HG03196 (cell line): ENCODE results near the gene BORCS5.
"Not testable (repeated sequence)": the region's sequence is repeated elsewhere in the genome, so short reads cannot be mapped to it uniquely, and the experiment has no call there.

Experiments
- ATAC-seq: cut with Tn5 transposase; IDR thresholded peaks from one replicate; pipeline ENCODE4 v1.9.1; 2021; ENCODE audit not compliant: unreplicated experiment

The BORCS5 gene

DNA sequence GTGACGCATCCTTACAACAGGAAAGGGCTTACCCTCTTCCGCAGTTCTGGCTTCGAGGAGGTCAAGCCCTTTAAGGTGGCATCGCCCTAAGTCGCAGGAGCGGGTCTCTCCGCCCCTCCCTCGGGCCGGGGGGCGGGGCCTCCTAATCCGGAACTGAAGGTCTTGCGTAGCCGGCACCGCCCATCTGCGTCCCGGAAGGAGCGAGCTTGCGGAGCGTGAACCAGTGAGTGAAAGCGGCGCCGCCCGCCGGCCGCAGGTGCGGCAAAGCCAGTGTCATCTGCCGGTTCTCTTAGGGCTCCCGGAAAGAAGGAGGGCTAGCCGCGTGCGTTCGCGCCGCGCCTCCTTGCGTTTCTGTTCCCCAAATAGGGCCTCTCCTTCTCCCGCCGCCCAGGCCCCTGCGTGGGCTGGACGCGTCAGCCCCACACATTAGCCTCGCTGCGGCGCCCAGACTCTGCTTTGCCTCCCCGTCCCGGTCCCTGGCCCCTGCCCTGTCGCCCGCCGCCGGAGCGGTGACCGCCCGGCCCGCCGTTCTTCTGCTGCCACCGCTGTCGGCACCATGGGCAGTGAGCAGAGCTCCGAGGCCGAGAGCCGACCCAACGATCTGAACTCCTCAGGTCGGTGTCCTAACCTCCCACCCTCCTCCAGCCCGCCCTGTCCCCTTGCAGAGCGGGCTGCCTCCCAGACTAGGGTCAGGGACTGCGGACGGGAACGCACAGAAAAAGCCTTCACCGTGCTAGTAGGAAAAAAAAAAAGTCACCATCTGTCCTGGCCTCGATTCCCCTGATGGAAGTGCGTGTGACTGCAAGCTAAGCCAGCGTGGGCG lies at the start of gene BORCS5:
BORCS5 (plus strand) TSS at position 183 of the 823 bp plus-strand sequence; CDS start at position 557, 374 bp downstream.
- ATAC-seq: peak; percentile 90

DNA sequence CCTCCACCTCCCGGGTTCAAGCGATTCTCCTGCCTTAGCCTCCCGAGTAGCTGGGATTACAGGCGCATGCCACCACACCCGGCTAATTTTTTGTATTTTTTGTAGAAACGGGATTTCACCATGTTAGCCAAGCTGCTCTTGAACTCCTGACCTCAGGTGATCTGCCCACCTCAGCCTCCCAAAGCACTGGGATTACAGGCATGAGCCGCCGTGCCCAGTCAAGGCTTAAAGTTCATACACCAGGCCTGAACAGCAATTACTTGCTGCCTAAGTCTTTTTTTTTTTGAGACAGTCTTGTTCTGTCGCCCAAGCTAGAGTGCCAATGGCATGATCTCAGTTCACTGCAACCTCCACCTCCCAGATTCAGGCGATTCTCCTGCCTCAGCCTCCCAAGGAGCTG lies 46.2 kb upstream of the BORCS5 start:
- not testable (repeated sequence) for ATAC-seq

DNA sequence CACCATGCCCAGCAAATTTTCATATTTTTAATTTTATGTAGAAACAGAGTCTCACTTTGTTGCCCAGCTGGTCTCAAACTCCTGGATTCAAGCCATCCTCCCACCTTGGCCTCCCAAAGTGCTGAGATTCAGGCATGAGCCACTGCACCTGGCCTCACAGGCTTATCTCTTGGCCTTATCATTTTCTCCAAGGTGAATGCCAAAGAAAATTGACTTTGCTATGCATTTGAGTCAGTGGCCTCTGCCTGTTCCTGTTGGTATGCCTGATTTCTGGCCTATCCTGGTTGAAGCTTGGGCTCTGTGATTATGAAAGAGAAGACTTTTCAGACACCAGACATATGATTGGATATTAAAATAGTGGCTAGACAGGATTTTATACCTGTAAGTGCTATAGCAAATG lies 41.0 kb upstream of the BORCS5 start:
- ATAC-seq: no peak

DNA sequence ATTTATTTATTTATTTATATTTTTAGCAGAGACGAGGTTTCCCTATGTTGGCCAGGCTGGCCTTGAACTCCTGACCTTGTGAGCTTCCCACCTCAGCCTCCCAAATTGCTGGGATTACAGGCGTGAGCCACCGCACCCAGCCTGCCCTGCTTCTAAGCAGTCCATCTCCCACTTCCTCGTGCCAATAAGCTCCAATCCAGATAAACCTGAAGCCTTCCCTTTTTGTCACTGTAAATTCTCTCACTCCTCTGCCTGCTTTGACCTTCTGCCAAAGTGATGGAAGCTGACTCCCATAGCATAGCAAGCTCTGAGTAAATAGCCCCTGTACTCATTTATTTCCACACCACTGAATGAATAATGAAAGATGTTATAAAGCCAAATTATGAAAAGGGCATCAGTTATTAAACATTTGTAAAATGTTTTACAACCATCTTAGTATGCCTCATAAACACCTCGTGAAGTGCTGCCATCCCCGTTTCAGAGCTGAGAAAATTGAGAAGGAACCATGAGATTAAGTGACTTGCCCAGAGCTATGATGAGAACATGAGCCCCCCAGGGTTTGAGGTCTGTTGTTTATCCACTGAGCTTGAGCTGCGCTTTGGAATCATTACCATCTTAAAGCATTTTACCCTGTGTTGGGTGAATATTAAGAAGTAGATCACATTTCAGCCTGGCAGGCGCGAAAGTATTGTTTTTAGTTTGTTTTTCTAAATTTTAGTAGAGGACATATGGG lies 37.3 kb upstream of the BORCS5 start:
- no peak for ATAC-seq

DNA sequence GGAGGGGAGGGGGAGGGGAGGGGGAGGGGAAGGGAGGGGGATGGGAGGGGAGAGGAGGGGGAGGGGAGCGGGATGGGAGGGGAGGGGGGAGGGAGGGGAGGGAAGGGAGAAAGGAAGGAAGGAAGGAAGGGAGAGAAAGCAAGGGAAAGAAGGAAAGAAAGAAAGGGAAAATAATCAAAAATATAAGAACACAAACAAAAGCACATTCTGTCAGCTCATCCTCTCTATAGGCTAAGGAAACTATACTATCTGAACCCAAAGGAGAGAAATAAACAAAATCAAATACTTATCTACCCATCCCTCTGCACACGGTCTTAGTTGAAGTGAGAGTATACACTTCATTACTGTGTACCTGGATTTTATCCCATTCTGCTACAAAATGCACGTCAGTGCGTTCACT lies 33.8 kb upstream of the BORCS5 start:
- ATAC-seq: no peak

DNA sequence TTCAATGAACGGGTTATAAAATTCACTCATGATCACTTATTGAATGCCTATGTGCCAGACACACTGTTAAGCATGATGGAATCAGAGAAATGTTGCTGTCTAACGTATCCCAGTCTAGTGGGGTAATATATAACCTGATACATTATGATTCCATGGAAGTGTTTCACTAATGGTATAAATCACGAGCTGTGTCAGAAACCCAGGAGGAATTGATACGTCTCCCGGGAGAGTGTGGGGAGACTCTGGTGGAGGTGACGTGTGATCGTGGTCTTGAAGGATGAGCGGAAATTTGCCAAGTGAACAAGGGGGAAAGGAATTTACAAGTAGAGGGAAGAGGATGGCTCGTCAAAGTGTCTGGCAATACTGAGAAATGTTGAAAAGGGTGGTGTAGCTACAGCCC lies 33.3 kb upstream of the BORCS5 start:
- ATAC-seq: no peak

DNA sequence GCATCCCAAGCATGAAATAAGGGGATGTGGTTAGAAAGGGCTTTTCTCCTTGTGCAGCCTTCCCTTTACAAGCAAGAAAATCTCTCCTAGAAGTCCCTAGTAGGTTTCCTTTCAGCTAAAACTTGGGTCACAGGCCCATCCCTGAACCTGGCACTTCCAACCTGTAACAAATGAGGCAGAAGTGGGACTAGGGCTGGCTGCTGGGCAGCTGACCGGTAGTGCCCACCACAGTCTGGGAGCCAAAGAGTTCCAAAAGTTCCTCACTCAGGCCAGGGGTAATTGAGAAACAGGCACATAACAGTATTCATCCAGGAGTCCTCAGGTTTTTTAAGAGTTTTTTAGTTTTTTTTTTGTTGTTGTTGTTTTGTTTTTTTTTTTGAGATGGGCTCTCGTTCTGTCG lies 30.6 kb upstream of the BORCS5 start:
- ATAC-seq: no peak

DNA sequence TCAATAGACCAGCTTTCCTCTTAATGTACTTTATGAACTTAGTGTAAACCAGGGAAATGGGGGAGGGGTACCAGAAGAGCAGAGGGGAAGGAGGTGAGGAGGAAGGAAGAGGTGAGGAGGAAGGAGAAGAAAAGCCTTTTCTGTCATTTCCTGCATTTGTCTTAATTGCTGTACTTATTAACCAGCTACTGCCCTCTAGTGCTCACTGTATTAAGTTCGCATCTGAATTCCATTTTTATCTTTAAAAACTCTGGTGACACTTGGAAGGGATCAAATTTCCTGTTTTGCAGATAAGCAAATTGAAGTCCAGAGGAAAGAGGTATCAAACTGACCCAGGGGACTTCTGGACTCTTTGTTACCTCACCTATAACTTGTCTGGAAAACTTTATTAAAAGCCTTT lies 29.1 kb upstream of the BORCS5 start:
- ATAC-seq: no peak

DNA sequence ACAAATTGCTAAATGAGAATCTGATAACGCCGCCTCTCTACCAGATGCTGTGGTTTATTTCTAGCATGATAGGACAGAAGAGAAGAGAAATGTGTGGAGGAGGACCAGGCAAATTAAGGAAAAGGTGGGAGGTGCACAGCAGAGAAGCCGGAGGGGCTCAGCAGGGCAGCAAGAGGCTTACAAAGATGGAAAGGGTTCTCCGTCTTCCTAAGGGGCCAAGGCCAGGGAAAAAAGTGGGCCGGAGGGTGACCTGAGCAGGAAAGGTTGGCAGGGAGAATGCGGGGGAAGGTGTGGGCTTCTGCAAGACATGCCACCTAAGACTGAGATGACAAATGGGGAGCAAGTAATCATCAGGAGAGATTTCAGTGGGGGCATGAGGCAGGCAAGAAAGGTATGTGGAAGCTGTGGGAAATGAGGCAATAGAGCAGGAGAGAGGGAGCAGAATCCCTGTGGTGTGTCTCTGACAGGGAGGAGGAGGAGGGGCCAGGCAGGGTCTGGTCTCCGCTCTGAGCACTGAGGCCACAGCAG lies 25.6 kb upstream of the BORCS5 start:
- no peak for ATAC-seq

DNA sequence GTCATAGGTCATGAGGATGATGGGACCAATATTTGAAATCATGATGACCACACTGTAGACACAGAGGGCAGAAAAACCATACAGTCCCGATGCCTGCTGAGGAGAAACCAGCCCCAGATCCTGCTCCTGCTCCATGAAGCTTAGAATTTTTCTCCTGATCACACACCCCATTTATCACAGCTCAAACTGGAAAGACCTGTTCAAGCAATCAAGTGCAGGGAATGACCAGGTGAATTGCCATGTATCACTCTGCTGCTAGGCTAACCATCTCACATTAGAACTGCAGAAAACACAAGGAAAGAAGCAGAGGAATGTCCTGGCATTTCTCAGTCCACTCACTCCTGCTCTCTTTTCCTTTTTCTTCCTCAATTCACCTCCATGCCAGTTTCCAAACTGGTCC lies 25.0 kb upstream of the BORCS5 start:
- ATAC-seq: no peak

DNA sequence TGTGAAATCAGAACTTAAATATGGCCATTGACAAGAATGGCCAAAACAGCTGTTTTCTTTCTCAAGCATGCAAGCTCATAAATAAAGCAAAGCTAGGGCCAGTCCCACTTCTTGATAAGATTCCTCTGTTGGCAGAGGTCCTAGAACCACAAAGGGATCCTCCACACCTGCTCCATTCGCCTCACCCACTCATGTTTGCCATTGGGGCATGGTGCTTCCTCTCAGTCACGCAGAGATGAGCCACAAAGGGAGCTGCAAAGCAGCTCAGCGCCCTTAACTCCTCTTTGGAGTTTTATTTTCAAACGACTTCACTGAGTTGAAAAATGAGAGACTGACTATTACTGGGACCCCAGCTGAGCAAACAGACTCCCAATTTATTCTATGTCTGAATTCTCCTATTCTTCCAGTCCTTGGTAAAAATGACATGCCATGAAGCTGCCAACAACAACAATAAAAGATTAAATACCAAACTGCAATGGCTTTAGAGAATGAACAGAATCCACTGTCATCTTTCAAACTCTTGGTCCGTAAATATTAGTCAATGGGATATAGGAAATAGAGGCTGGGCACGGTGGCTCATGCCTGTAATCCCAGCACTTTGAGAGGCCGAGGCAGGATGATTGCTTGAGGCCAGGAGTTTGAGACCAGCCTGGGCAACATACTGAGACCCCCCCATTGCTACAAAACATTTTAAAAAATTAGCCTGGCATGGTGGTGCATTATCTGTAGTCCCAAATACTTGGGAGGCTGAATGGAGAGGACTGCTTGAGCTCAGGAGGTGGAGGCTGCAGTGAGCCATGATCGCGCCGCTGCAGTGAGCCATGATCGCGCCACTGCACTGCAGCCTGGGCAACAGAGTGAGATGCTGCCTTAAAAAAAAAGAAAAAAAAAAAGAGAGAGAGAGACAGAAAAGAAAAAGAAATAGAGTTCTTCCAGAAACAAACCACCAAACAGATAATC lies 23.2 kb upstream of the BORCS5 start:
- ATAC-seq: no peak

DNA sequence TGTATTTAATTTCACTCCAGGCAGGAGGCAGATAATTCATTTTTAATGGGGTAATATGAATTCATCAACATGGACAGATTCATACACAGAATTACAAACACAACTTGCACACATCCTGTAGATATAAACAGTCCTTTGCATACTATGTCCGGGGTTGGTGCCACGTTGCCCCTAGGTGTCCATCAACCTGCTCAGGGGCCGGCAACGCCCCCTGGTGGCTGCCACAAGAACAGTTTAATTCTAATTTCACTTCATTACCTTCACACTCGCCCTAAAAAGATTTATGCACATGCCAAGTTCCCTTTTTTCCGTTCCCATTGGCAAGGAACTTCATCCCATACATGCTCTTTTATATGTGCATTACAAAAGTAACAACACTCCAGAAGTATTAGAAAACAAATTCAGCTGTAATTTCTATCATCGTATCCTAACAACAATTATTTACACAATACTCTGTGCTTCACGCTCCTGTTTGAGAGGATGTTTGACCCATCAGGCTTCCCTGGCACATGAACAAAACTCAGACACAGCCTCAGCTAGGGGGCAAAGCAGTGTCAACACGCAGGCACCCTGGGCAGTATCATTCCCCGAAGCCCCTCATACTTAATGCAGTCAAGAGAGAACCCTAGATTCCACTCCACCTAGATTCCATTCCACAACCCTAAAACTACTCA lies 22.4 kb upstream of the BORCS5 start:
- ATAC-seq: no peak

DNA sequence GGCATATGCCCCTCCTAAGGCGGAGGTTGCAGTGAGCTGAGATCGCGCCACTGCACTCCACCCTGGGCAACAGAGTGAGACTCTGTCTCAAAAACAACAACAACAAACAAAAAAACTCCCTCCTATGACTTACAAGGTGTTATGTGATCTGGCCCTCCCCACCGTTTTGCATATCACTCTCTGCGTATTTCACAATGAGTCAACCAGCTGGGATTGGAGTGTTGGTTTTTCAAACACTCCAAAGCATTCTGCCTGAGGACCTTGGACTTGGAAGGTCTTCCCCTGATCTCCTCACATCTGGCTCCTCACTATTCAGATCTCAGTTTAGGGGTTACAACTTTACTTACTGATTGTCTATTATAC lies 20.8 kb upstream of the BORCS5 start:
- ATAC-seq: no peak

DNA sequence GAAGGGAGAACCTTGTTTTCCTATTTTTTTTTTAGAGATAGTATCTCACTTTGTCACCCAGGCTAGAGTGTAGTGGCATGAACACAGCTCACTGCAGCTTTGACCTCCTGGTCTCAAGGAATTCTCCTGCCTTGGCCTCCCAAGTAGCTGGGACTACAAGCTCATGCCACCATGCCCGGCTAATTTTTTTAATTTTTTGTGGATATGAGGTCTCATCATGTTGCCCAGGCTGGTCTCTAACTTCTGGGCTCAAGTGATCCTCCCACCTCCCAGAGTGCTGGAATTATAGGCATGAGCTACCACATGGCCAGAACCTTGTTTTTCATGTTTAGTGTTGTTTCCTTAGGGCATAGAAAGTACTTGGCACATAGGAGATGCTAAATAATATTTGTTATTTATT lies 20.4 kb upstream of the BORCS5 start:
- no peak for ATAC-seq

DNA sequence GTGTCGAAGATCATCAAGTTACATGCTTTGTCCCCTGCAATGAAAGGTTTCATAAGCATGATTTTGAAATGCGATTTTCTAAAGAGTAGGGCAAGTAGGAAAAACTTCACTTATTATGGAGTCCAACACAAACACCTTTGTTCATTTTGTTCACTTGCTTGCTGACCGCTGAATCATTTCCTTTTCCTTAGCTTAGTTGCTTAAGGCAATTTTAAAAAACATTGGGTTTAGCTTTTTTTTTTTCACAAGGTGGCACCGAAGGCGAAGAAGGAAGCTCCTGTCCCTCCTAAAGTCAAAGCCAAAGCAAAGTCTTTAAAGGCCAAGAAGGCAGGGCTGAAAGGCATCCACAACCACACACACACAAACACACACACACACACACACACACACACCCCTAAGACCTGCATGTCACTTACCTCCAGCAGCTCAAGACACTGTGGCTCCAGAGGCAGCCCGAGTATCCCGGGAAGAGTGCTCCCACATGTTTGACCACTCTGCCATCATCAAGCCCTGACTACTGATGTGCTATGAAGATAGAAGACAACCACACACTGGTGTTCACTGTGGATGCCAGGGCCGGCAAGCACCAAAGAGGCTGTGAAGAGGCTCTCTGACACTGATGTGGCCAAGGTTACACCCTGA lies 18.2 kb upstream of the BORCS5 start:
- ATAC-seq: no peak

DNA sequence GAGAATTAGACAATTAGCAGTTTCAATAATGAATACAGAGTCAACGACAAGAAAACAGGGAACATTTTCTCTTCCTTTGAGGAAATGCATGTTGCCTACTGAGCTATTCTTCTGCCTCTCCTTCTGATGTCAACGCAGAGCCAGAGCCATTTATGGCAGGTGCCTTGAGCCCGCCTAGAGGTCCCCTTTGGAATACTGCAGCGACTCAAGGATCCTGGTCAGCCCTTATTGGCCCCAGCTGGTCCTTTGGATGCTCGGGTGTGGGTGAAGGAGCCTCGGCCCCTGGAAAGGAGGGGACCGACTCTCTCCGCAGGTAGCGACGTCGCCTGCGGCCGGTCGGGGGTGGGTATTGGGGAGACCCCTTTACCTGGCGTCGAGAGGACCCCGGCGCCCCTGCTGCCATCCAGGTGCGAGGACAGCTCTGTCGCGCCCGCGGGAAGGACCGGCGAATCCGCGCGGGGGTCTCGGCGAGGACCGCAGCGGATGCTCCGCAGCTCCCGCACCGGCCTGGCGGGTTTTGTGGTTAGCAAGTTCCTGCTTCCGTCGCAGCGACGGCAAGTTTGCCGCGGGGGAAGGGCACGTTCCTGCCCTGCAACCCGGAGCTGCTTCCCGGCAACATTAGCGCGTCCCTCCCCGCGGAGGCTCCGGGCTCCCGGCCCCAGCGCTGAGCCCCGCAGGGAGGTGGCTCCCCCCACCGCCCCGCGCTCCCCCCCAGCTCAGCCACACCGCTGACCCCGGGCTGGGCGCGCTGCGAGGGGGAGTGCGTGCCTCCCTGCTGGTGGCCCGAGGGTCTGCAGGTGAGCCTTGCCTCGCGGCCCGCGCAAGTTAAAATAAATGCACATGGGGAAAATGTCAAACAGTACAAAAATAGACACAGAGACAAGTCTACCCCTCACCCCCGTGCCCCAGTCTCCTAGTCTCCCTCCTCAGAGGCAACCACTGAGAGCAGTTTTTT lies 6.9 kb upstream of the BORCS5 start, which contains the start of gene MANSC1:
MANSC1 (minus strand) TSS at position 532 of the 955 bp plus-strand sequence. CDS start 6,928 bp downstream, outside the sequence.
- no peak for ATAC-seq

DNA sequence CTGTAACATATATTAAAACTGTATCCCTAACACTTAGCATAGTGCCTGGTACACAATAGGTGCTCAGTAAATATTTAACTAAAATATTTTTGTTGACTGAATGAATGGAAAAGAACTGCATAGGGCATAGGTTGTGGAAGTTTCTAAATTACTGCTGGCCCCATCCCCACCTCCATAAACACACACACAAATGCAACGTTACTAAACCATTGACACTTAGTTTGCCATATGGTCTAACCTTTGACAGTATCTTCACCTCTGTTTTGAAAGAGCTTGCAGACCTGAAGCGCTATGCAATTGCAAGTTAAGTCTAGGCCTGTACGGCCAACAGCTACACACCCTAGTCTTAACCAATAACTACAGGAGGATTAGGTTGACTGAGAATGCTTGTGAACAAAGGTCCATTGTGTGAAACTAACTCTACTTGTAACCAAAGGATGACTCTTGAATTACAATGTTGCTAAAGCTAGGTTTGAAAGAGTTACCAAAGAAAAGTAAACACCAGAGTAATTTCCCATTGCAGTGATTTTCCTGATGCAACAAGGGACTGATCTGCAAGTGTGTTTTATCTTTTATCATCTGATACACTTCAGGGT lies 5.9 kb upstream of the BORCS5 start:
- no peak for ATAC-seq

DNA sequence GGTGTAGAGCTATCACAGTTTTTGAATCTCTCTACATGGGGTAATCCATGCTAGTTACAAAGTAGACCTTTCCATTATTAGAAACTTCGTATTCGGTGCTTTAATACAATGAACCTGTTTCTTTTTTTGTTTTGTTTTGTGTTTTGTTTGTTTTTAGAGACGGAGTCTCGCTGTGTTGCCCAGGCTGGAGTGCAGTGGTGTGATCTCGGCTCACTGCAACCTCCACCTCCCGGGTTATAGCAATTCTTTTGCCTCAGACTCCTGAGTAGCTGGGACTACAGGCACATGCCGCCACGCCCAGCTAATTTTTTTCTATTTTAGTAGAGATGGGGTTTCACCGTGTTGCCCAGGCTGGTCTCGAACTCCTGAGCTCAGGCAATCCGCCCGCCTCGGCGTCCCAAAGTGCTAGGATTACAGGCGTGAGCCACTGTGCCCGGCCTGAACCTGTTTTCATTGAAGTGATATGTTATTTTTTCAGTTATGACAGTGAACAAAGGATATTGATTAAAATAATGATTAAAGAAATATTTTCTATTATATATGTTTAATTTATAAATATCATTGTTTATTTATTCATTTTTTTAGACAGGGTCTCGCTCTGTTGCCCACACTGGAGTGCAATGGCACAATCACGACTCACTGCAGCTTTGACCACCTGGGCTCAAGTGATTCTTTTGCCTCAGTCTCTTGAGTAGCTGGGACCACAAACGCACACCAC lies 5.3 kb upstream of the BORCS5 start:
- ATAC-seq: not testable (repeated sequence)
